ENCODE results near the gene INTS2.
"Not testable (repeated sequence)": the region's sequence is repeated elsewhere in the genome, so short reads cannot be mapped to it uniquely, and the experiment has no call there.

Gene INTS2

DNA sequence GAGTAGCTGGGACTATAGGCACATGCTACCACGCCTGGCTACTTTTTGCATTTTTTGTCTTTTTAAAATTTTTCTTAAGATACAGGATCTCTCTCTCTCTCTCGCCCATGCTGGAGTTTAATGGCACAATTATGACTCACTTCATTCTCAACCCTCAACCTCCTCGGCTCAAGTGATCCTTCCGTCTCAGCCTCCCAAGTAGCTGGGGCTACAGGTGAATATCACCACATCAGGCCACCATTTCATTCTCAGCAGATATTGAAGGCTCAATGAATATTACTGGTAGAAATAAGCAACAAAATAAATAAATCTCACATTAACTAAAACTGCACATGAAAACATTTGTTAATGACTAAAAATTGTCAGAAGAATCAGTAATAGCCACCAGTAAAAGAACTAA lies 106.1 kb downstream of the INTS2 start:
- DNase-seq, result no peak

DNA sequence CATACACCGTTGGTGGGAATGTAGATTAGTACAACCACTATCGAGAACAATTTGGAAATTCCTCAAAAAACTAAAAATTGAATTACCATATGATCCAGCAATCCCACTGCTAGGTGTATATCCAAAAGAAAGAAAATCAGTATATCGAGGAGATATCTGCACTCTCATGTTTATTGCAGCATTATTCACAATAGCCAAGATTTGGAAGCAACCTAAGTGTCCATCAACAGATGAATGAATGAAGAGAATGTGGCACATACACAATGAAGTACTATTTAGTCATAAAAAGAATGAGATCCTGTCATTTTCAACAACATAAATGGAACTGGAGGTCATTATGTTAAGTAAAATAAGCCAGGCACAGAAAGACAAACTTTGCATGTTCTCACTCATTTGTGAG lies 108.5 kb downstream of the INTS2 start:
- not testable (repeated sequence) for DNase-seq

GRCh38 chr17:61818225-61818624 lies 109.6 kb downstream of the INTS2 start:
- DNase-seq, result no peak

- DNase-seq, result no peak
These were observed 110.3 kb downstream of the INTS2 start for GRCh38 chr17:61817452-61817851.

DNA sequence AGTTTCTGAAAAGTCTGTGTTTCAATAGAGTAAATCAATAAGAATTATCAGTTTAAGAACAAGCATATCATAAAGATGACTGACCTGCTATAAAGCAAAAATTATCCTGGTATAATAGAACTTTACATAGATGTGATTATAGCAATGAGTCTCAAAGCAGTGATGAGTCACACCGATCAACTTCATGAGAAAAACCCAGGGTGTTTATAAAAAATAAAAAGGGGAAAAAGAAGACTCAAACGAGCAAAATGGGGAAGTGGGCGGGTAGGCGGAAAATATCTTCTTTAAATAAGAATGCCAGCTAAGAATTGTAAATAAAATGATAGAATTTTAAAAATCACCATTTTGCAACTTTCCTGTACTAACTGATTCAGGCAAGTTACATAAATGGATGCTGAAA lies 111.2 kb downstream of the INTS2 start:
- no peak for DNase-seq

GRCh38 chr17:61815863-61816503 lies 111.8 kb downstream of the INTS2 start:
- no peak for DNase-seq

Measured in NCI-H82 (cell line).